ENCODE results near the gene CDX1. TPM values are rescaled to one million over a fixed set of nuclear protein-coding genes. Genes with fewer than 3 reads are reported as not detected.

Gene CDX1
- total and polyA plus RNA-seq, 2 of the 8 experiments (the other 6 are each of a cell fraction or from before 2014, with no cell fraction given): not detected

- TF ChIP-seq RAD21 (IDR thresholded peaks at IDR 0.05 in 1 of 2, conservative IDR thresholded peaks at IDR 0.05 in 1 of 2; ENCODE audit: low read depth in 2 of 2, low read length in 2 of 2): no peak
- TF ChIP-seq CBX8 (IDR thresholded peaks at IDR 0.05; ENCODE audit: borderline replicate concordance, low read depth, low read length): no peak
- no peak for TF ChIP-seq HDAC2 (IDR thresholded peaks at IDR 0.05; ENCODE audit: borderline replicate concordance in 1 of 2, low read depth in 2 of 2, low read length in 2 of 2)
- TF ChIP-seq, protein P1, sequence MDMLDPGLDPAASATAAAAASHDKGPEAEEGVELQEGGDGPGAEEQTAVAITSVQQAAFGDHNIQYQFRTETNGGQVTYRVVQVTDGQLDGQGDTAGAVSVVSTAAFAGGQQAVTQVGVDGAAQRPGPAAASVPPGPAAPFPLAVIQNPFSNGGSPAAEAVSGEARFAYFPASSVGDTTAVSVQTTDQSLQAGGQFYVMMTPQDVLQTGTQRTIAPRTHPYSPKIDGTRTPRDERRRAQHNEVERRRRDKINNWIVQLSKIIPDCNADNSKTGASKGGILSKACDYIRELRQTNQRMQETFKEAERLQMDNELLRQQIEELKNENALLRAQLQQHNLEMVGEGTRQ (IDR thresholded peaks at IDR 0.05; ENCODE audit: low read length): no peak
- TF ChIP-seq HDAC6 (IDR thresholded peaks at IDR 0.05; ENCODE audit: low read depth, low read length): no peak
- TF ChIP-seq NANOG (IDR thresholded peaks at IDR 0.05; ENCODE audit: insufficient read depth, low read depth, low read length, poor library complexity, severe bottlenecking): no peak
- no peak for TF ChIP-seq KDM5A (IDR thresholded peaks at IDR 0.05; ENCODE audit: low read length)
- no peak for TF ChIP-seq CHD7 (IDR thresholded peaks at IDR 0.05; ENCODE audit: insufficient replicate concordance, low read length)
Observed at GRCh38 chr5:150166037-150166649, 435 bp upstream of the CDX1 start (continued).

Data from H1 (cell line).